Measurements from ENCODE around the gene FANCE.

FANCE gene

GRCh38 chr6:35419417-35419816 is 32.7 kb upstream of the FANCE start:
- TF ChIP-seq, protein P1, sequence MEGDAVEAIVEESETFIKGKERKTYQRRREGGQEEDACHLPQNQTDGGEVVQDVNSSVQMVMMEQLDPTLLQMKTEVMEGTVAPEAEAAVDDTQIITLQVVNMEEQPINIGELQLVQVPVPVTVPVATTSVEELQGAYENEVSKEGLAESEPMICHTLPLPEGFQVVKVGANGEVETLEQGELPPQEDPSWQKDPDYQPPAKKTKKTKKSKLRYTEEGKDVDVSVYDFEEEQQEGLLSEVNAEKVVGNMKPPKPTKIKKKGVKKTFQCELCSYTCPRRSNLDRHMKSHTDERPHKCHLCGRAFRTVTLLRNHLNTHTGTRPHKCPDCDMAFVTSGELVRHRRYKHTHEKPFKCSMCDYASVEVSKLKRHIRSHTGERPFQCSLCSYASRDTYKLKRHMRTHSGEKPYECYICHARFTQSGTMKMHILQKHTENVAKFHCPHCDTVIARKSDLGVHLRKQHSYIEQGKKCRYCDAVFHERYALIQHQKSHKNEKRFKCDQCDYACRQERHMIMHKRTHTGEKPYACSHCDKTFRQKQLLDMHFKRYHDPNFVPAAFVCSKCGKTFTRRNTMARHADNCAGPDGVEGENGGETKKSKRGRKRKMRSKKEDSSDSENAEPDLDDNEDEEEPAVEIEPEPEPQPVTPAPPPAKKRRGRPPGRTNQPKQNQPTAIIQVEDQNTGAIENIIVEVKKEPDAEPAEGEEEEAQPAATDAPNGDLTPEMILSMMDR (IDR thresholded peaks at IDR 0.05; ENCODE audit: low read depth, low read length) = peak; percentile 48
- in situ Hi-C loops (cut with HindIII; ENCODE audit: low sequenced_read_pairs) = no loop called here
- peak; percentile 71 for DNase-seq (ENCODE audit: low read depth, low spot score)

DNA sequence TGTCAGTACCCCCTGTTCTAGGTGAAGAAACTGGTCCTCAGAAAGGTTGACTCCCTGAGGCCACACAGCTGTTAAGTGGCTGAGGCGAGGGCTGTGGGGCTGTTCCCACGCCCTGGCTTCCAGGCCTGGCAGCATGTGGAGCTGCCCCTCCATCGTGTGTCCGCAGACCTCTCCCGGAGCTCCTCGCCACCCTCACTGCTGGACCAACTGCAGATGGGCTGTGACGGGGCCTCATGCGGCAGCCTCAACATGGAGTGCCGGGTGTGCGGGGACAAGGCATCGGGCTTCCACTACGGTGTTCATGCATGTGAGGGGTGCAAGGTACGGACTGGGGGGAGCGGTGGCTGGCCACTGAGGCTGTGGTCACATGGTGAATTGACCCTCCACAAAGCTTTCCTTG is 32.2 kb upstream of the FANCE start:
- in situ Hi-C loops (cut with HindIII; ENCODE audit: low sequenced_read_pairs) = no loop called here
- H3K4me3 ChIP-seq (ENCODE audit: low read depth, low read length) = no peak overlapping the region
- TF ChIP-seq, protein P1 (IDR thresholded peaks at IDR 0.05; ENCODE audit: low read depth, low read length) = no peak
- no peak for DNase-seq (ENCODE audit: low read depth, low spot score)

More at GRCh38 chr6:35419417-35419816, 32.7 kb upstream of the FANCE start:
- no peak overlapping the region for H3K4me3 ChIP-seq (ENCODE audit: low read depth, low read length)

DNA sequence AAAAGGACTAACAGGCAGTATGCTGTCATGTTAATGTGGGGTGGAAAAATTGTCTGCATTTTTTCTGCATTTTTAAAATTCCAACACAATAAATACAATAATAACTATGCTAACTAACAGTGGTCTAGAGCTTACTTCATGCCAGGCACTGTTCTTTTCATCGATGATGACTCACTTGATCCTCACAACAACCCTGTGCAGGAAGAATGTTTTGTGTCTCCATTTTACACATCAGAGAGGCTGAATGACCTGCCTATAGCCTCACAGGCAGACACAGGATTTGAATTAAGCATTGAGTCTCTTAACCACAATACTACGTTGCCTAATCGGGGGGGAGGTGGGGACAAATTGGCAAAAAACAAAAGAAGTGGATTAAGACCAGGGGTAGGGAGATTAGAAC is 26.9 kb upstream of the FANCE start:
- peak; percentile 92 for DNase-seq (ENCODE audit: low read depth, low spot score)
- no peak overlapping the region for H3K4me3 ChIP-seq (ENCODE audit: low read depth, low read length)
- in situ Hi-C loops (cut with HindIII; ENCODE audit: low sequenced_read_pairs) = no loop called here
- TF ChIP-seq, protein P1 (IDR thresholded peaks at IDR 0.05; ENCODE audit: low read depth, low read length) = no peak

DNA sequence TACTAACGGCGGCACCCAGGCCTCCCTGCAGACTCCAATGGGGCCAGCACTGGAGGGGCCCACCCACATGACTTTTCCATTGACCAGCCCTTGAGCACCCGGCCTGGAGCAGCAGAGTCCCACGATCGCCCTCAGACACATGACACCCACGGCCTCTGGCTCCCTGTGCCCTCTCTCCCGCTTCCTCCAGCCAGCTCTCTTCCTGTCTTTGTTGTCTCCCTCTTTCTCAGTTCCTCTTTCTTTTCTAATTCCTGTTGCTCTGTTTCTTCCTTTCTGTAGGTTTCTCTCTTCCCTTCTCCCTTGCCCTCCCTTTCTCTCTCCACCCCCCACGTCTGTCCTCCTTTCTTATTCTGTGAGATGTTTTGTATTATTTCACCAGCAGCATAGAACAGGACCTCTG is 26.1 kb upstream of the FANCE start:
- in situ Hi-C loops (cut with HindIII; ENCODE audit: low sequenced_read_pairs) = no loop called here
- no peak overlapping the region for H3K4me3 ChIP-seq (ENCODE audit: low read depth, low read length)
- TF ChIP-seq, protein P1 (IDR thresholded peaks at IDR 0.05; ENCODE audit: low read depth, low read length) = no peak
- no peak for DNase-seq (ENCODE audit: low read depth, low spot score)

- in situ Hi-C loops (cut with HindIII; ENCODE audit: low sequenced_read_pairs) = no loop called here
- no peak overlapping the region for H3K4me3 ChIP-seq (ENCODE audit: low read depth, low read length)
- no peak for DNase-seq (ENCODE audit: low read depth, low spot score)
Observed at GRCh38 chr6:35427435-35427834, 24.7 kb upstream of the FANCE start.

DNA sequence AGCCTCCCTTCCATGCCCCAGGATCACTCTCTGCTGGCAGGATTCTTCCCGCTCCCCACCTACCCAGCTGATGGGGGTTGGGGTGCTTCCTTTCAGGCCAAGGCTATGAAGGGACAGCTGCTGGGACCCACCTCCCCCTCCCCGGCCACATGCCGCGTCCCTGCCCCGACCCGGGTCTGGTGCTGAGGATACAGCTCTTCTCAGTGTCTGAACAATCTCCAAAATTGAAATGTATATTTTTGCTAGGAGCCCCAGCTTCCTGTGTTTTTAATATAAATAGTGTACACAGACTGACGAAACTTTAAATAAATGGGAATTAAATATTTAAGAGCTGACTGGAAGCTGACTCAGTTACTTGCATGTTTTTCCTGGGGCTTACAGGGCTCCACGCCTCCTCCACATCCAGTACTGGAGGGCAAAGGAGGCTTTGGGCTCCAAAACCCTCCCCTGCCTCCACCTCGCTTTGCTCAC is 24.3 kb upstream of the FANCE start:
- TF ChIP-seq, protein P1 (IDR thresholded peaks at IDR 0.05; ENCODE audit: low read depth, low read length) = no peak
- DNase-seq (ENCODE audit: low read depth, low spot score) = peak; percentile 82
- in situ Hi-C loops (cut with HindIII; ENCODE audit: low sequenced_read_pairs) = no loop called here
- H3K4me3 ChIP-seq (ENCODE audit: low read depth, low read length) = no peak overlapping the region

More at GRCh38 chr6:35427435-35427834, 24.7 kb upstream of the FANCE start:
- TF ChIP-seq, protein P1 (IDR thresholded peaks at IDR 0.05; ENCODE audit: low read depth, low read length) = no peak
